Muscle of back (tissue), 13 donors: ENCODE results near the gene LRRC74A. TPM values are rescaled to one million over a fixed set of nuclear protein-coding genes. Genes with fewer than 3 reads are reported as not detected.
A peak's percentile ranks its signal among the peaks of the same experiment; 100 is the strongest.

ENCODE experiments used
- DNase-seq, 3 donors: peaks; one replicate each; pipeline versions ENCODE4 v3.0.0 to v3.0.0-alpha.2; 2013
- long read RNA-seq, 9 donors: transcript quantifications; one replicate each; lab custom pipeline, GENCODE V29; 2026
- polyA plus RNA-seq, 10 donors: library from polyadenylated mRNA; unstranded; fragments of 120-200 nt; gene quantifications; one replicate each; pipeline ENCODE4 v1.2.1, GENCODE V29; 2013; ENCODE audit not compliant: insufficient read length in 10 of 10

LRRC74A gene
- under 1 TPM in 3 of 10 donors, not detected in 7; 0.08 to 0.27 (median 0.15) TPM for polyA plus RNA-seq
- long read RNA-seq, donor 1 = 0 reads
- long read RNA-seq, donor 2 = 0 reads
- long read RNA-seq, donor 3 = 0 reads
- long read RNA-seq, donor 4 = 0 reads
- long read RNA-seq, donor 5 = 0 reads
- long read RNA-seq, donor 6 = 0 reads
- long read RNA-seq, donor 7 = 0 reads
- long read RNA-seq, donor 8 = 0 reads
- long read RNA-seq, donor 9 = 0 reads

DNA sequence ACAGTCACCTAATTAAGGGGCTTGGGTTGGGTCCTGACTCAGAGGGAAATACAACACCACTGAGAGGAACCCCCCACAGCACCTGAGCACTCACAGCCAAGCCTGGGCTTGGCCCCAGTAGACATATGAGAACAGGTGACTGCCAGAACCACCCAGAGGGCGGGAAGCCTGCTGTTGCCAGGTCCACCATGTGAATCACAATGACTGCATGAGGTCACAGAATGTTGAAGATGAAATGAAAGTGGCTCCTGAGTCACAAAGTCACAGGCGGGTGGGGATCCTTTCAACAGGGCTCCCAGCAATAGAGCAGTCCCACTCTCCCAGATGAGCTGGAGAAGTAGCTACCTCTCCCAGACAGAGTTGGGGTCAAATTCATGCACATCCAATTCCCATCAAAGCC, at the start of gene LRRC74A:
LRRC74A (plus strand) TSS at position 287 of the 400 bp plus-strand sequence. CDS start 290 bp downstream, outside the sequence.
- peak in 1 of 3 donors; percentile 0 for DNase-seq

DNA sequence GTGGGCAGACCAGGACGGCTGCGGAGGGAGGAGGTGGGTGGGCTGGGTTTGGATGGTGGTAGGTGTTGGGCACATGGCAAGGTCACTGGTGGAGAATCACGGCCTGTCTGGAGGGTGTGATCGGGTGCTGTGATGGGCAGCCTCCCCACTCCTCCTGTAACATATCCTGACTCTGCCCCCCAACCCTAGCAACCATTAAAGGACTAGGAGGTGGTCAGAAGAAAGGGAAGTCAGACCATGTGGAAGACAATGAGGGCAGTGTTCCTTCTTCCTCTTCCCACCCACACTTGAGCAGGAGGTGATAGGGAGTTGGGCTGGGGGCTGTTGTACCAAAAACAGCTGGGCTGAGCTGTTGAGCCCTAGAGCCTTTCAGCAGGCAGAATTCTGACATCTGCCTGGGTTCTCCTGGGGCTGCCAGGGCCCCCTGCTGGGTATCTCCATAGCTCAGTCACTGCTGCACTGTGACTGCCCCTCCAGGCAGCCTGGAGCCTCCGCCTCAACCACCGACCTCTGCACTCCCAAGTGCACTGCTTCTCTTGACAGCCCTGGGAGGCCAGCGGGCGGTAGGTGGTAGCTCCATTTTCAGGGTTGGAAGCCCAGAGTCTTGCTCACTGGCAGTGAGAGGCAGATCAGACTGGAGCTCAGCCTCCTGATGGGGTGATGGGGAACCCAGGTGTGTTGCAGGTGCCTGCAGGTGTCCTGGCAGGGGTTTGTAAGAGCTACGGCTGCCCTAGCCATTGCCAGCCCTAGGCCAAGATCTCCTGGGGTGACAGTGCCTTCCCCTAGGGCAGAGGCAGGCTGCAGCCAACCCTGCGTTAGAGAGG, 49.6 kb upstream of the LRRC74A start:
- no peak for DNase-seq

DNA sequence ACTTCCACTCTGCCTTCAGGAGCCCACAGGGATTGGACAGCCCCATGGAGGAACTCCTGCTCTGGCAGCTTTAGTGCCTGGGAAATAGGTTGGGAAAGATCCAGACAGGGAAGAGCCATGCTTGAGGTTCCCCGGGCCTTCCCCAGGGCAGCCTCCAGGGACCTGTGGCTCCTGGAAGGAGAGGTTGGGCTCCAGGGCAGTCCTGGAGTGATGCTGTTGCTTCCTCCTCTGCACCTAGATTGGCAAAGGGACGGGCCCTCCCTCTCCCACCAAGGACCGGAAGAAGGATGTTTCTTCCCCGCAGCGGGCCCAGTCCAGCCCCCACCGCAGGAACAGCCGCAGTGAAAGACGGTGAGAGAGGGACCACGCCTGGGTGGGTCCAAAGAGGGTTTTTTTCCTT, 48.5 kb upstream of the LRRC74A start:
- no peak for DNase-seq

DNA sequence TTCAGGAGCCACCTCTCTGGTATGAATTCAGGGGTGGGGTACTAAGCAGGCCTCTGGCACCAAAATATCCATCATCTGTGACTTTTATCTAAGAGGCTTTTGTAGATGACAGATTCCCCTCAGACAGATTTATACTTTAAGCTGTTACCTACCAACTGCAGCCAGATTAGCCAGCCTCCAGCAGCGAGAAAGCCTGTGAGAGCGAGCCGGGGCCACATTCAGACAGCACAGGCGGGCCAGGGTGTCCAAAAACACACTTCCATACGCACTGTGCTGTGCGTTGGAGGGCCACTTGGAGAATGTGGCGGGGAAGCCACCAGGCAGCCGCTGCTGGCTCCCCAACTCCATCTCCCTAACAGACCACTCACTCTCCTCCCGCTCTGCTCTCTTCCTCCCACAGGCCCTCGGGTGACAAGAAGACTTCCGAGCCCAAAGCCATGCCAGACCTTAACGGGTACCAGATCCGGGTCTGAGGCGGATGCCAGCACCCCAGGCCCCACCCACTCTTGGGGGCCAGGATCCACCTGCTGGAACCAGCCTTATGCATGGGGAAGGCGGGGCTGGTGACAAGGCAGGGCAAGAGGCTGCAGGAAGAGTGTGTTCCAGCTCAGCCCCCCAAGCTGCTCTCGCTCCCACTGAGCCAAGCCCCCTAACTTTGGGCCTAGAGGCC, 47.5 kb upstream of the LRRC74A start:
- no peak for DNase-seq

DNA sequence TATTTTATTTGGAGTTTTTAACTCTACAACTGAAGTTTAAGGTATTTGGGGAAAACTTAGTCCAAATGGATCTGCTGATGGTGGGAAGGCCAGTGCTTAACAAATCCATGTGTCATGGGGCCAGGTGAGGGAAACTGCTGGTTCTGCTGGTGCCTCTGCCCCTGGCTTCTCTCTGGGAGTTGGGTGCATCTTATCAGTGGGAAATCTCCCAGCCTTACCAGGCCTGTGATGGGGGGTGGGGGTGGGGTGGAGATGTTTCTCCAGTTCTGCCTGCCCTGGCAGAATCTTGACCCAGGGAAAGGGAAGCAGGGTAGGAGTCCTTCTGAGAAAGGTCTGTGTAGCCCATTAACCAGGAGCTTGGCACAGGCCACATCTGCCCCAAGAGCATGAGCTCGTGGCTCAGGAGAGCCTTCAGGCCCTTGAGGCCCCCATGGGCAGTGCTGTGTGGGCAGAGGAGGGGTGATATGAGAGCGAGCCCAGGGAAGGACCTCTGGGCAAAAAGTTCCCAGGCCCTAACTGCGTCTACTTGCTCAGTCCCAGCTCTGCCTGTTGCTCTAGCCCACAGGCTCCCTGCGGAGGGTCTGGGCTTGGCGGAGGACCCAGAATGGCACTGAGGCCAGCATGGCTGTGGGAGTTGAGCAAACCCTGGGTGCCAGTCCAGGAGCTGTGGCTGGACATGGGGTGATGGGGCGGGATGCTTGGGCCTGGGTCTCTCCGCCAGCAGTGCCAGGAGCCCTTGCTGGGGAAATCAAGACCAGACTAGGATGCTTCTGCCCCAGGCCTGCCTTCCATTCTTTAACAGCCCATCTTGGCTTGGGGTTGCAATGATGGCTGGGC, 46.8 kb upstream of the LRRC74A start:
- no peak for DNase-seq

DNA sequence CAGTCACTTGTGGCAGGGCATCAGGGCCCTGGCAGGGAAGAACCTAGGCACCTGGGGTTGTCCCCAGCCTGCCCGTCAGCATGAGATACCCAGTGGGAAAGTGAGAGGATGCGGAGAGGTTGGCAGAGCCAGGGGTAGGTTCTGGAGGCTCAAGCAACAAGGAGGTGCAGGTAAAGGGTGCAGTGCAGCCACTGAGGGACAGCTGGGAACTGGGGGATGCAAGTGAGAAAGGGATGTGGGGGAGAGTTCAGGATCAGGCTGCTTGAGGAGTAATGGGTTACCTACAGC, 46.2 kb upstream of the LRRC74A start:
- no peak for DNase-seq

DNA sequence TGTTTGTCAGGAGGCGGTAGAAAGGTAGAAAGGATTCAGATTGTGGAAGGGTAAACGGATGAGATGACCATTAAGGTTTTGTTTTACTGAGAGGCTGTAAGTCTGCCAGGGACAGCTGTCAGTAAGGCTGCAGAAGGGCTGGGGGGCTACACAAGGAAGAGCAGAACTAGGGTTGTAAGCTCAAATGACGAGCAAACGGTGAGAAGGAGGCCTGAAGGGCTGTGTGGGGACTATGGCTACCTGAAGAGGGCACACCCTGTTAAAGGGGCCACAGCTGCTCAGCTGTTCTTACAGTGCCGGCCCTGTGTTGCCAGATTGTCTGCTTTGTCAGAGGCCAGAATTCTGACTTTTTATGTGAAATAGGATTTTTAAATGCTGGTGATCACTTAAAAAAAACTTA, 45.8 kb upstream of the LRRC74A start:
- DNase-seq = no peak

DNA sequence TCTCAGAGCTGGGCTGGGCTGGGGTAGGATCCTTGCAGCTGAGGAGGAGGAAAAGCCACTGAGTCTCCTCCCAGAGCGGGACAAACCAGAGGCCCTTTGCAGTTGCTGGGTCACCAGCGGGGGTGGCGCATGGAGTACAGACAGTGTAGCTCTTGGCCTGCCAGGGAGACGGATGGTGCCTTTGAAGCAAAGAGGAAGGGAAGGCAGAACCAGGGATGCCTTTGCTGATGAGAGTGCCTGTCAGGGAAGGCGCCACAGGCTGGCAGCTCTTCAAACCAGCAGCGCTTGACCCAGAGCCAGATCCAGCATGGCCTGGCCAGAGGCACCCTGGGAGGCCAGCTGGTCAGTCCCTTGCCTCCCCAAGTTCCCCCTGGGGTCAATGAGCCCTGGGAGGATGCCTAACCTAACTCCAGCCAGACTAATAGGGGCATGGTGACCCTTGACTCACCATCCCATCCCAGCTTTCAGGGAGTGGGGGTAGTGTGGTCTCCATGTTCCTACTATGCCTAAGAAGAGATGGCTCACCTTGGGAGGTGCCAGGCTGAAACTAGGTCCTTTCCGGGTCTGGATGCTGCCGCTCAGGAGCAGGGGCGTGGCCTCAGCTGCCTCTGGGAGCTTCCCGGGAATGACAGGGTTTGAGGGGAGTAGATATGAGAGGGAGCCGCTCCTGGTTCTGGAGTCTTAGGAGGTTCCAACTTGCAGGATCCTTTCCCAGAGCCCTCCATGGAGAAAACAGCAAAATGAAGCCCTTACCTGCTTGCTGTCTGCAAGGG, 45.1 kb upstream of the LRRC74A start:
- DNase-seq = no peak

DNA sequence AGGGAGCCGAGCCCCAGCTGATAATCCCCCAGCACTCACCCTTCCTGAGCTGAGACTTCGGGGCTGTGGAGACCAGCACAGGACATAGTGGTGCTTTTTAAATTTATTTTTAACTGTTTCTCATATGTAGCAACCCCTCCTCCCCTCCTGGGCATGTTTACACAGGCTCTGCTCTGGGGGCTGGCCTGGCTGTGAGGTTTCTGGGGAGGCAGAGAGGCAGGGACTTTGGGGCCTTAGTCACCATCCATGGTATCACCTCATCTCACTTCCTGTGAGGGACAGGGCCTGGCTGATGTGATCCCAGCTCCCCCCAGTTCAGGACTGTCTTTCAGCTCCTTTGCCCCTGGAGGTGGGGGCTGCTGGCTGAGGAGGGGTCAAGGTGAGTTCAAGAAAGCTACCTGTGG, 44.6 kb upstream of the LRRC74A start:
- no peak for DNase-seq

DNA sequence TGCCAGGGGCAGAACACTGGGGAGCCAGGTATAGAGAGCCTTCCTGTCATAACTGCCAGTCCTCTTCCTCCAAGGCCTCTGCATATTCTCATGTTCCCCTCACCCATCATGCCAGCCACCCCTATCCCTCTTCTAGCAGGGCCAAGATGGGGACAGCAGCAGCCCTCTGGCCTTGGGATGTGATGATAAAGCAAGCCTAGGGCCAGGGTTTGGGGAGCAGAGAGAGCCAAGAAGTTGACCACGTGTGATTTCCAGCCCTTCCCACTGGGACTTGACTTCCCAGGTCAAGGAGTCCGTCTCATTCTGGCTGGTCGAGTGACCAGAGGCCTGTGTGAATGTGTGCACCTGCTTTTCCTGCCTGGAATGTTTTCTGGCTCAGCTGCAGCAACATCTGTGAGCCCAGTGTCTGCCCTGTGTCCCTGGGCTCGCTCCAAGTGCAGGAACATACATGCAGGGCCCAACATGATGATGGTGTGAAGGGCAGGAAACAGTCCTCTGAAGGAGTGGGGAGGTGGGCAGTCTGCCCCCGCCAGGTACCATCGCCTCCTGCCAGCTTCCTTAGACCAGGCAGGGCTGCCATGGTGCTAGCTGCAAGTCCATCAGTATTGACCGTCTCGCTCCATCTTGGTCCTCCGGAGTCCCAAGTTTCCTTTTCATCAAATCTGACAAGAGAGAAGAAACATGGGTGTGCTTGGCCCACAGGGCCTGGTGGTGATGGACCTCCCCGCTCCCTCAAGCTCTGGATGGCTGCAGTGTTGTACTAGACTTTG, 43.9 kb upstream of the LRRC74A start:
- DNase-seq = no peak

DNA sequence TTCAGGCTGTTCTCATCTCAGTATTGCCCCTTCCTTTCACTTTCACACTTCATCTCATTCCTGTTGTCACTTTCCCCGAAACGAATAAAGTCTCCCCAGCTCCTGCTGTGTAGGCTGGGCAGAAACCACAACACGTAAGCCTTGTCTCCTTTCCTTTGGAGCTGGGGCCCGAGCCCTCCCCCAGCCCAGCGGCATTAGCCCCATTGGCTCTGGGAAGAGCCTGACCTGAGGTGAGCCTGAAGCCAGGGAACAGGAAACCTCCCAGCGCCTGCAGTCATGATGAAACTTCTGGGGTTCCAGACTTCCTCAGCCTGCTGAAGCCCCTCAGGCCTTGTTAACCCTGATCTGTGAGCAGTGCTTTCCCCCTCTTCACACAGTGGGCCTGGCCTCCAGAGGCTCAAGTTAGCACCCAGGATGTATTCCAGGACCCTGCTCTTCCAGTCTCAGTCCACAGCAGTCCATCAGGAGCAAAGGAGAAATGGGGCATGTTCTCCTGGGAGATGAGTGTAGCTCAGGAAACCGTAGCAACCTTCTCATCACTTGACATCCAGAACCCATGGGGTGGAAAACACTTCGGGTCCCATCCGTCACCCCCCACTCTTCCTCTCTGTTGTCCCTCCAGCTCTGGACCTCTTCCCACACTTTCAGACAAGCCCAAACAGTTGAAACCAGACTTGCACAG, 43.2 kb upstream of the LRRC74A start:
- no peak for DNase-seq

DNA sequence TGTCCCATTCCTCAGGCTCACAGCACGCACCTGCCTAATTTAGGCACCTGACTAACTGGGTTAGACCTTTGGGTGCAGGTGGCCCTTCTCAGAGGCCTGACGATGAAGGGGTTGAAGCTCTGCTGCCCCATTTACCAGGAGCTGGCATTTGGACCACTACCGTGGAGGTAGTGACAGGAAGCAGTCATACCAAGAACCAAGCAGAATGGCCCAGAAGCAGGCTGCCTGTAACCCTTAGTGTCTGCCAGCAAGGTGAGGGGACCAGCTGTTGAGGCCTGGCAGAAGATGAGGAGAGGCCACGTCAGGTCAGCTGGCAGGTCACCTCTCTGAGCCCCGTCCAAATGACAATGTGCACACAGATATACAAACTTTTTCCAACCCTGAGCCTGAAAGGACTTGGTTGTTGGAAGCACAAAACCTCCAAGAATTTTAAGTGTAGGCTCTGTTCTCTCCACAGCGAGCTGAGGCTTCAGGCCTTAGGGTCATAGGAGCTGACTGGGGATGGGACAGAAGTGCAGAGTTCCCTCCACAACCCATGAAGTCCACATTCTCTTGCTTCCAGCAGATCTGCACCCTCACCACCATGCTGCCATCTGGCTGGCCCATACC, 41.8 kb upstream of the LRRC74A start:
- peak in 1 of 3 donors; percentile 29 for DNase-seq

DNA sequence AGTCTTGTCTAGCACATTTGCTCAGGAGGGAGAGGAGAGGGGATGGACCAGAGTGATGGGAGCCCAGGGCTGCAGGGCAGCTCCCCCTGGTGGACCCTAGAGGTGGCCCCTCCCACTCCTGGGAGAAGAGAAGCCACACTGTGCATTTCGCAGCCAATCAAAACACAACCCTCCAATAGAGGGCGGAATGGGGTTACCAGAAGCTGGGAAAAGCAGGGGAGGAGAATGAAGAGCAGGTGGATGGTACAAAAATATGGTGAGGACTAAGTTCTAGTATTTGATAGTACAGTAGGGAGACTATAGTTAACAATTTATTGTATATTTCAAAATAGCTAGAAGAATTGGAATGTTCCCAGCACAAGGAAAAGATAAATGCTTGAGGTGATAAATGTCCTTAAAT, 41.3 kb upstream of the LRRC74A start:
- DNase-seq = peak; percentile 73 to 88 (median 78)

DNA sequence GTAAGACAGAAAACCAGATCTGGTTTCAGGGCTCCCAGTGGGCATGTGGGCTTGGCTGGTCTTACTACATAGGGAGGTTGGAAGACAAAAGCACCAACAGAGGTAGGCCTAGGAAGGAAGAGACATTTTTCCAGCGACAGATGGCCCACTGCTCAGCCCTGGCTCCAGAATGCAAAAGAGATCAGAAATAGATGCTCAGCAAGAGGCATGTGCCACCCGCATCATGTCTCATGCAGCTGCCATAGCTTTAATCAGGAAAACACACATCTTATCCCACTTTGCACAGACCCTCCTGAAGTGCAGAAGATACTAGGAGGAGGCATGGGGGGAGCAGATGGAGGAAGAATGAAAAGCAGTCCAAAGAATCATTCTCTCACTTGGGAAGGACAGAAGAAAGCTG, 39.6 kb upstream of the LRRC74A start:
- no peak for DNase-seq

DNA sequence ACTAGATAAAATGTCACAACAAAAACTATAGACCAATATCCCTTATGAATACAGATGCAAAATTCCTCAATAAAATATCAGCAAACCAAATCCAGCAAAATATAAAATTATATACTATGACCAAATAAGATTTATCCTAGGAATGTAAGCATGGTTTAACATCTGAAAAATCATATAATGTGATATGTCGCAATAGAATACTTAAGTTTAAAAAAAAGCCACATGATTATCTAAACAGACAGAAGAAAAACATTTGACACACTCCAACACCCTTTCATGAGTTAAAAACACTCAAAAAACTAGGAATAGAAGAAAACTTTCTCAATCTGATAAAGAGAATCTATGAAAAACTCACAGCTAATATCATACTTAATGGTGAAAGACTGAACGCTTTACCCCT, 33.8 kb upstream of the LRRC74A start:
- no peak for DNase-seq

DNA sequence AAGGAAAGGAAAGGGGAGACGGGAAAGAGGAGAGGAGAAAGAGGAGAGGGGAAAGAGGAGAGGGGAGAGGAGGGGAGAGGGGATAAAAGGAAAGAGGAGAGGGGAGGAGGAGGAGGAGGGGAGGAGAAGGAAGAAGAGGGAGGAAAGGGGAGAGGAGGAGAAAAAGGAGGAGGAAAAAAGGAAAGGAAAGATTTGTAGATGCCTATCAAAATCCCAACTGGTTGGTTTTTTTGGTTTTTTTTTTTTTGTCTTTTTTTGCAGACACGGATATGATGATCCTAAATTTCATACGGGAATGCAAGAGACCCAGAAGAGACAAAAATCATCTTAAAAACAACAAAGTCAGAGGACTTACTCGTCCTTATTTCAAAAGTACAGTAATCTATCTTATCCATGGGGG, 32.9 kb upstream of the LRRC74A start:
- no peak for DNase-seq

DNA sequence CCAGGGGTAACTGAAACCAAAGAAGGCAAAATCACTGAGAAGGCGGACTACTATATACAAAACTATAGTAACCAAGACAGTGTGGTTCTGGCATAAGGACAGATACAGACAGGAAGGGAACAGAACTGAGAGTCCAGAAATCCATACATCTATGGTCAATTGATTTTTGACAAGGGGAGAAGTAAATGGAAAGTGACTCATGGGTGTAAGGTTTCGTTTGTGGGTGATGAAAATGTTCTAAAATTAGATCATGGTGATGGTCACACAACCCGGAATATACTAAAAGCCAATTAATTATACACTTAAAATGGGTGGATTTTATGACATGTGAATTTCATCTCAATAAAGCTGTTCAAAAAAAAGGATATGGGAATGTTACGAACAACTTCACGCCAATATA, 32.3 kb upstream of the LRRC74A start:
- no peak for DNase-seq

DNA sequence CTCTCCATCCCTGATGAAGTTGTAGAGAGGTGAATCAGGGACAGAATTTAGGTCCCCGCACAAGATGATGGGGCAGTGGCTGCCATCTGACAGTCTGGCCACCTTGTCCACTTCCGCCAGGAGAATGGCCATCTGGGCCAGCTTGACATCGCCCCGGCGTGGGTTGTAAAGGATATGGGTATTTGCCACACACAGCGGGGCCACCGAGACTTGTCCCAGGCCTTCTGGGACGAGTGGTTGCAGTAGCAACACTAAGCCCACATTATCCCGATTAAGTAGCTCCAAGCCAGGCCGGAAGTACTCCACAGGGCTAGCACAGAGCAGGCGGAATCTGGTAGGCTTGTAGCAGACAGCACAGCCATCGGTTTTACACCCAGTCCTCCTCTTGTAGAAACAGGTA, 19.8 kb upstream of the LRRC74A start:
- DNase-seq = no peak

DNA sequence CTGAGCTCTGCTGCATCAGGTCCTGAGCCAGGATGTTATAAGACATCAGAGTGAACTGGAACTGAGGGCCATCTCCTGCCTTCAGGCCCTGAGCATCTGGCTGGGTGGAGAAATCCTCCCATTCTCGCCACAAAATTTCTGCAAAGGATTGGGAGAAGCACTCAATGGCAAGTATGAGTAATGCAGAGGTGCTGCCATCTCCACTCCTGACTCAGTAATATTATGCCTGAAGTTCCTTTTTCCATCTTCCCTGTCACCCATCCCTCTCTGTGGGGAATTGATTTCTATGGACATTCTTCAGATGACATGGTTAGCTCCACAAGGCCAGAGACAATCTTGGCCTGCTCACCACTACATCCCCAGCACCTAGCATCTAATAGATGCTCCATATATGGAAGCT, 18.2 kb upstream of the LRRC74A start:
- no peak for DNase-seq

DNA sequence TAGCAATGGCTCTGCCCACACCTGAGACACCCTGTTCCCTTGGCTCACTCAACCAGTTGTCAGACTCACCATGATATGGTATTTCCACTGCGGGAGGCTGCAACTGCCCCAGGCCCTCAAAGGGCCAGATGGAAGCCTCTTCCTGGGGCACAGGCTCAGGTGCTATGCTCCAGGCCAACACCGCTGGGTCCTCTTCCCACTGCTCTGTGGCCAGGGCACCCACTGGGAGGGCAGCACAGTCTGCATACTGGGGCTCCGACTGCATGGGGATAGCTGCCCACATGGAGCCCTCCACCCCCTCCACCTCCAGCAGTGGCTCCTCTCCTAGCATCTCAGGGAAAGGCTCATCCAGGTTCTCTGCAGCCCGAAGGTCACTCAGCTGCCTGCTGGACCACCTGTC, 17.2 kb upstream of the LRRC74A start:
- DNase-seq = no peak
